ENCODE measurements around the gene ANKRD22. TPM values are rescaled to one million over a fixed set of nuclear protein-coding genes. Genes with fewer than 3 reads are reported as not detected.

The ANKRD22 gene
- total and polyA plus RNA-seq, 2 donors (not counting 3 experiments of a cell fraction or from before 2014, with no cell fraction given), result not detected

DNA sequence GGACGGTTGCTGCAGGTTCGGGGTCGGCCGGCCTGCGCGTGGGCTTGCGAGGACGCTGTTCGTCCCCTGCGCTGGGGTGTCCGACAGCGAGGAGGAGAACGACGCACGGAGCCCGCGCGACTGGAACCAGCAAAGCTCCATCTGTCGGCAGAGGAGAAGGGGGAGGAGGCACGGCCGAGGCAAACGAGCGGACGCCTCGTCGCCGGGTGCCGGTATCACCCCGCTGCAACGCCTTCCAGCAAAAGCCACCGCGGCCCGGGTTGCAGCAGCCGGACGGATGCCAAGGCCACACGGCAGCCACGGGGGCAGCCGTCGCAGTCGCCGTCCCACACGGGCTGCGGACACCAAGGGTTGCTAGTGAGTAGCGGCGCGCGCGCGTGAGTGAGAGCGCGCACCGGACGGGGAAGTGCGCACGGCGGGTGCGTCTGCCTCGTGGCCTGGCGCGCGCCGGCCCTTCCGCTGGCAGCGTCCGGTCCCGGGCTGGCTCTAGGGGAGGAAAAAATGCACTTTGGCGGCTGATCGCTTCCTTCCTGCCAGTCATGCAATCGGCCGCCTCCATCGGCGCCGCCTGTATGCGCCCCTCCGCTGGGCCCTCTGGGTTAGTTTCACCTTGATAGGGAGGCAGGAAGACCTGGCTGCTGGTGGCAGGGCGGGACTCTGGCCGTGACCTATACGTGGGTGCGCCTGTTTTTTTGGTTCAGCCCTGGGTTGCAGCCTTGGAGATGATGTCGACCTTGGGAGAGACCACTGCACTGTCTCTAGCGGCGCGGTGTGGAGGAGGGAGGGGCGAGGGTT lies 28.8 kb upstream of the ANKRD22 start:
- peak overlapping the region; percentile 84 for H3K27ac ChIP-seq (ENCODE audit: insufficient read depth, low read depth, low read length)
- FAIRE-seq (peak; percentile 76), DNase-seq (ENCODE audit: low read depth, low spot score) (peak; percentile 82)
- H3K9ac ChIP-seq (replicated peaks; ENCODE audit: extremely low read depth, insufficient read depth, low read length), result peak overlapping the region; percentile 86
- no peaks in the 10 kb centered on the region for H3K9me1 ChIP-seq (replicated peaks; ENCODE audit: control insufficient read depth, extremely low read depth, insufficient read depth, low read length)
- peak overlapping the region; percentile 88 for H3K4me2 ChIP-seq (ENCODE audit: insufficient read depth, low read length)
- peaks cover 30% of the 10 kb centered on the region for H3K4me1 ChIP-seq (ENCODE audit: control insufficient read depth, extremely low read depth, insufficient read depth, low read length)
- TF ChIP-seq FOS (IDR thresholded peaks at IDR 0.05; ENCODE audit: borderline replicate concordance, insufficient read depth, low read length) (peak; percentile 35), JUN (IDR thresholded peaks at IDR 0.05; ENCODE audit: borderline replicate concordance, insufficient read depth, insufficient read length, low read depth) (no peak), POLR2A (IDR thresholded peaks at IDR 0.05; ENCODE audit: low read depth, low read length) (peak; percentile 83), POLR2AphosphoS5 (IDR thresholded peaks at IDR 0.05; ENCODE audit: insufficient read depth, low read depth, low read length) (peak; percentile 95), EZH2 (IDR thresholded peaks at IDR 0.05; ENCODE audit: borderline replicate concordance, low read depth, low read length, severe bottlenecking) (no peak), GATA2 (IDR thresholded peaks at IDR 0.05; ENCODE audit: insufficient read depth, insufficient read length, low read depth, low read length) (peak; percentile 60), MYC (IDR thresholded peaks at IDR 0.05; ENCODE audit: low read depth, low read length) (peak; percentile 90)
- TF ChIP-seq, protein P1, sequence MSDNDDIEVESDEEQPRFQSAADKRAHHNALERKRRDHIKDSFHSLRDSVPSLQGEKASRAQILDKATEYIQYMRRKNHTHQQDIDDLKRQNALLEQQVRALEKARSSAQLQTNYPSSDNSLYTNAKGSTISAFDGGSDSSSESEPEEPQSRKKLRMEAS (IDR thresholded peaks at IDR 0.05; ENCODE audit: insufficient read depth, insufficient read length), result peak; percentile 51
- TF ChIP-seq, protein P2, sequence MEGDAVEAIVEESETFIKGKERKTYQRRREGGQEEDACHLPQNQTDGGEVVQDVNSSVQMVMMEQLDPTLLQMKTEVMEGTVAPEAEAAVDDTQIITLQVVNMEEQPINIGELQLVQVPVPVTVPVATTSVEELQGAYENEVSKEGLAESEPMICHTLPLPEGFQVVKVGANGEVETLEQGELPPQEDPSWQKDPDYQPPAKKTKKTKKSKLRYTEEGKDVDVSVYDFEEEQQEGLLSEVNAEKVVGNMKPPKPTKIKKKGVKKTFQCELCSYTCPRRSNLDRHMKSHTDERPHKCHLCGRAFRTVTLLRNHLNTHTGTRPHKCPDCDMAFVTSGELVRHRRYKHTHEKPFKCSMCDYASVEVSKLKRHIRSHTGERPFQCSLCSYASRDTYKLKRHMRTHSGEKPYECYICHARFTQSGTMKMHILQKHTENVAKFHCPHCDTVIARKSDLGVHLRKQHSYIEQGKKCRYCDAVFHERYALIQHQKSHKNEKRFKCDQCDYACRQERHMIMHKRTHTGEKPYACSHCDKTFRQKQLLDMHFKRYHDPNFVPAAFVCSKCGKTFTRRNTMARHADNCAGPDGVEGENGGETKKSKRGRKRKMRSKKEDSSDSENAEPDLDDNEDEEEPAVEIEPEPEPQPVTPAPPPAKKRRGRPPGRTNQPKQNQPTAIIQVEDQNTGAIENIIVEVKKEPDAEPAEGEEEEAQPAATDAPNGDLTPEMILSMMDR (IDR thresholded peaks at IDR 0.05; ENCODE audit: extremely low read depth in 1 of 2, insufficient read depth in 1 of 2, low read depth in 1 of 2, low read length in 2 of 2), result peak; percentile 5 to 28
- dilution Hi-C loops (cut with MboI; ENCODE audit: extremely low pct_ligation_motif_present, low sequenced_read_pairs), result no loop called here
- intact Hi-C loops (cut with micrococcal nuclease), result loop anchor here (1.0 to 10.0 kb wide), 6 partner anchors 32 to 1926 kb away; partner anchors contain the start of genes FAS, MMRN2 and SNCG
- H3K27me3 ChIP-seq (ENCODE audit: control insufficient read depth in 2 of 2, insufficient read depth in 2 of 2, low read length in 2 of 2), result no peaks in the 10 kb centered on the region
- no peaks in the 10 kb centered on the region for H4K20me1 ChIP-seq (replicated peaks; ENCODE audit: control insufficient read depth, extremely low read depth, insufficient read depth, low read length)
- peak overlapping the region; percentile 89 for H2AFZ ChIP-seq (ENCODE audit: low read depth, low read length)
- CTCF ChIA-PET, result interaction anchor here (0.7 to 5.5 kb wide), 10 partner anchors 11 to 315 kb away, joined by 3 to 33 read pairs (median 5); no protein-coding TSS in a partner anchor
- H3K4me3 ChIP-seq (replicated peaks in 1 of 3; ENCODE audit: insufficient read depth in 1 of 3, low read depth in 1 of 3, low read length in 3 of 3), result peak overlapping the region; percentile 30 to 55 (median 55)
- no peaks in the 10 kb centered on the region for H3K79me2 ChIP-seq (ENCODE audit: control insufficient read depth, insufficient read depth, low read length)
- POLR2A ChIA-PET, result no interaction called here
- no peaks in the 10 kb centered on the region for H3K36me3 ChIP-seq (ENCODE audit: control insufficient read depth in 2 of 2, extremely low read depth in 1 of 2, insufficient read depth in 2 of 2, low read length in 2 of 2)
- H3K9me3 ChIP-seq (replicated peaks; ENCODE audit: control insufficient read depth, insufficient read depth, low read length), result no peaks in the 10 kb centered on the region
- no TSS peak for BruUV-seq (replicated peaks)
